A549 (cell line): ENCODE measurements around the gene SORL1. TPM values are rescaled to one million over a fixed set of nuclear protein-coding genes. Genes with fewer than 3 reads are reported as not detected.

Source experiments
- ATAC-seq, 2 experiments: fragments of 200-7000 bp in 1 of 2; fragments of >200 bp in 1 of 2; cut with Nextera tagmentation in 1 of 2; cut with Tn5 transposase in 1 of 2; 3 replicates each; pipeline versions ENCODE4 v1.8.0 to v1.9.1; 2018 to 2020; ENCODE audit warnings: mild to moderate bottlenecking in 1 of 2, moderate library complexity in 1 of 2
- CTCF ChIA-PET: fragments of 300-600 bp; sonication (Branson Sonifier 250); formaldehyde crosslinking; extraction: SDS; loops from one replicate; lab custom pipeline; 2021; ENCODE audit warnings: antibody characterized with exemption, inconsistent platforms; lab: Yijun Ruan, JAX
- POLR2A ChIA-PET: fragments of 350-600 bp; formaldehyde crosslinking; extraction: SDS; loops from one replicate; lab custom pipeline; 2021; ENCODE audit warnings: antibody characterized with exemption, inconsistent platforms; lab: Yijun Ruan, JAX
- DNase-seq, 2 experiments: peaks; one replicate each; pipeline versions ENCODE4 v3.0.0 to v3.0.0-alpha.2; 2011 to 2016; ENCODE audit warnings: low read depth in 1 of 2, low spot score in 1 of 2
- FAIRE-seq: peaks from 2 replicates; lab custom pipeline; 2011; peaks lifted over from hg19 to GRCh38; lab: Jason Lieb, UNC
- H3K27ac ChIP-seq, 2 experiments: fragments of >200 bp; sonication (Bioruptor Twin); formaldehyde crosslinking; 3 replicates each; pipeline ENCODE4 v1.5.1; 2016 to 2017
- H3K4me1 ChIP-seq: fragments of >200 bp; sonication (Bioruptor Twin); formaldehyde crosslinking; 3 replicates; pipeline ENCODE4 v1.6.1; 2016
- H3K4me2 ChIP-seq: fragments of >200 bp; sonication (Bioruptor Twin); formaldehyde crosslinking; 3 replicates; pipeline ENCODE4 v1.6.1; 2016
- H3K4me3 ChIP-seq: fragments of >200 bp; sonication (Bioruptor Twin); formaldehyde crosslinking; 3 replicates; pipeline ENCODE4 v1.5.1; 2016
- H3K9me3 ChIP-seq: fragments of >200 bp; sonication (Bioruptor Twin); formaldehyde crosslinking; 3 replicates; pipeline ENCODE4 v1.6.1; 2016
- CBX2 ChIP-seq: fragments of 200-600 bp; sonication (generic); IDR thresholded peaks from 2 replicates; pipeline ENCODE4 v1.6.1; 2016; ENCODE audit warnings: low read depth, mild to moderate bottlenecking, borderline replicate concordance
- CHD2 ChIP-seq: fragments of 150-350 bp; IDR thresholded peaks from 2 replicates; pipeline ENCODE4 v1.6.1; 2014; ENCODE audit warnings: low read length; ENCODE audit not compliant: partially characterized antibody
- CHD4 ChIP-seq: fragments of 200-600 bp; sonication (generic); IDR thresholded peaks from 2 replicates; pipeline ENCODE4 v1.6.1; 2016; ENCODE audit warnings: antibody characterized with exemption, mild to moderate bottlenecking, borderline replicate concordance
- EP300 ChIP-seq, 2 experiments: fragments of >200 bp; sonication (Bioruptor Twin); formaldehyde crosslinking; IDR thresholded peaks; 2 replicates in 1 of 2; 3 replicates in 1 of 2; pipeline ENCODE4 v1.6.1; 2016 to 2017
- HEYL ChIP-seq: fragments of 250-450 bp; sonication (Bioruptor Pico); IDR thresholded peaks from 2 replicates; pipeline ENCODE4 v1.8.0; 2021; ENCODE audit warnings: mild to moderate bottlenecking, moderate library complexity
- HOXB13 ChIP-seq: fragments of 250-450 bp; sonication (Bioruptor Pico); IDR thresholded peaks from 2 replicates; pipeline ENCODE4 v1.5.0; 2020; ENCODE audit warnings: low read depth, mild to moderate bottlenecking, moderate library complexity
- JUN ChIP-seq, 2 experiments: fragments of >200 bp; sonication (Bioruptor Twin); formaldehyde crosslinking; IDR thresholded peaks; 2 replicates in 1 of 2; 3 replicates in 1 of 2; pipeline ENCODE4 v1.6.1; 2016 to 2017
- JUNB ChIP-seq: fragments of >200 bp; sonication (Bioruptor Twin); formaldehyde crosslinking; IDR thresholded peaks from 2 replicates; pipeline ENCODE4 v1.6.1; 2016
- MAFK ChIP-seq: fragments of 450-650 bp; IDR thresholded peaks from 2 replicates; pipeline ENCODE4 v1.6.1; 2014; ENCODE audit not compliant: partially characterized antibody
- MYC ChIP-seq: IDR thresholded peaks from 2 replicates; pipeline ENCODE4 v1.6.1; 2012; ENCODE audit warnings: mild to moderate bottlenecking, inconsistent platforms, low read length, improper control_type of control experiment, borderline replicate concordance
- NPAS2 ChIP-seq: fragments of 250-450 bp; sonication (Bioruptor Pico); IDR thresholded peaks from 2 replicates; pipeline ENCODE4 v1.8.0; 2022; ENCODE audit warnings: mild to moderate bottlenecking, moderate library complexity, borderline replicate concordance
- POLR2A ChIP-seq: IDR thresholded peaks from 2 replicates; pipeline ENCODE4 v1.6.1; 2012; ENCODE audit warnings: mild to moderate bottlenecking, low read length
- RAD21 ChIP-seq, 2 experiments: fragments of >200 bp in 1 of 2; sonication (Bioruptor Twin) in 1 of 2; formaldehyde crosslinking in 1 of 2; IDR thresholded peaks in 1 of 2; conservative IDR thresholded peaks in 1 of 2; 2 replicates in 1 of 2; 3 replicates in 1 of 2; pipeline ENCODE4 v1.6.1; 2012 to 2018; ENCODE audit warnings: inconsistent platforms in 1 of 2
- RCOR1 ChIP-seq: fragments of 150-350 bp; IDR thresholded peaks from 2 replicates; pipeline ENCODE4 v1.6.1; 2014; ENCODE audit warnings: antibody characterized with exemption, low read length, low read depth
- RFX5 ChIP-seq: fragments of 450-650 bp; IDR thresholded peaks from 2 replicates; pipeline ENCODE4 v1.7.1; 2014; ENCODE audit warnings: antibody characterized with exemption, mild to moderate bottlenecking, moderate library complexity
- SMC3 ChIP-seq: fragments of >200 bp; sonication (Bioruptor Twin); formaldehyde crosslinking; IDR thresholded peaks from 3 replicates; pipeline ENCODE4 v1.6.1; 2018; ENCODE audit warnings: inconsistent platforms
- TP53 ChIP-seq: fragments of 250-450 bp; sonication (Bioruptor Pico); IDR thresholded peaks from 2 replicates; pipeline ENCODE4 v1.5.0; 2021; ENCODE audit warnings: mild to moderate bottlenecking, moderate library complexity
- ZSCAN20 ChIP-seq: fragments of 250-450 bp; sonication (Bioruptor Pico); IDR thresholded peaks from 2 replicates; pipeline ENCODE4 v1.8.0; 2022; ENCODE audit warnings: mild to moderate bottlenecking, moderate library complexity
- WGBS: methylation state at CpG from one replicate; pipeline ENCODE4 v1.1.6; 2017; ENCODE audit errors: missing lambda C conversion rate; 5-methylcytosine and 5-hydroxymethylcytosine counted together
- polyA plus RNA-seq, 4 experiments: library from polyadenylated mRNA; depleted of rRNA in 3 of 4; stranded (reverse); fragments of >200 nt; fragmentation: RNase III in 1 of 4; extraction: RNeasy Plus Mini Kit Qiagen cat#74134 plus additional on column Dnase treatment in 1 of 4; gene quantifications; 2 replicates in 3 of 4; 3 replicates in 1 of 4; pipeline ENCODE4 v1.2.3, GENCODE V29; 2011 to 2017
- TF ChIP-seq, protein P1 (sequence below): IDR thresholded peaks from 2 replicates; pipeline ENCODE4 v1.6.1; 2012
- TF ChIP-seq, protein P2 (sequence below): IDR thresholded peaks from 2 replicates; pipeline ENCODE4 v1.6.1; 2012
- TF ChIP-seq, protein P3 (sequence below): fragments of 450-650 bp; IDR thresholded peaks from 2 replicates; pipeline ENCODE4 v1.6.1; 2014; ENCODE audit warnings: antibody characterized with exemption
- TF ChIP-seq, protein P4 (sequence below): fragments of 250-450 bp; sonication (Bioruptor Pico); IDR thresholded peaks from 2 replicates; pipeline ENCODE4 v1.5.0; 2021; ENCODE audit warnings: mild to moderate bottlenecking, moderate library complexity, borderline replicate concordance
- TF ChIP-seq, protein P5 (sequence below): fragments of >200 bp; sonication (Bioruptor Twin); formaldehyde crosslinking; IDR thresholded peaks from 3 replicates; pipeline ENCODE4 v1.5.1; 2016

The SORL1 gene
- polyA plus RNA-seq, 2 of the 4 experiments (the other 2 are of a cell fraction): 0.45 to 3.8 TPM

DNA sequence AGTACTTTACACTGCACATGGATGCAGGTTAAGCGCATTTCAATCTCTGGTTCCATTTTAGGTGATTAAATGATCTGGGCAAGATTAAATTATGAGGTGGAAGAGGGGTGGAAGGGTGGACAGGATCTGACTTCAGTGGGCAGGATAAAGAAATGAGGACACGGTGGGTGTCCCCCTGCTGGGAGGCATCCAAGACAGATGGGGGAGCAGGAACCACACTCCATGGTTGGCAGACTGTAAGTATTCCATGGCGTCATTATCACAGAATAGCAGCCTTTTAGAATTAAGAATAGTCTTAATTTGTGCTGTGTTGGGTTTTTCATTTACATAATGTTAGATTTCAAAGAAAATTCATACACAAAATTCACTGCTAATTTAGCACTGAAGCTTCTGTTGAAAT lies 7.6 kb upstream of the SORL1 start:
- CTCF ChIA-PET: no interaction called here
- no peak for ATAC-seq
- POLR2A ChIA-PET: no interaction called here
- Histone ChIP-seq H3K4me1 (no peaks in the 10 kb centered on the region), H3K9me3 (no peaks in the 10 kb centered on the region), H3K4me2 (no peak overlapping the region), H3K4me3 (no peak overlapping the region), H3K27ac (no peak overlapping the region)
- TF ChIP-seq RCOR1: no peak
- TF ChIP-seq ZSCAN20 (CRISPR knock-in tag): no peak
- TF ChIP-seq MYC: no peak
- TF ChIP-seq RFX5: no peak
- no peak for TF ChIP-seq CHD4
- no peak for TF ChIP-seq MAFK
- TF ChIP-seq, protein P1, sequence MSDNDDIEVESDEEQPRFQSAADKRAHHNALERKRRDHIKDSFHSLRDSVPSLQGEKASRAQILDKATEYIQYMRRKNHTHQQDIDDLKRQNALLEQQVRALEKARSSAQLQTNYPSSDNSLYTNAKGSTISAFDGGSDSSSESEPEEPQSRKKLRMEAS: no peak
- TF ChIP-seq, protein P2, sequence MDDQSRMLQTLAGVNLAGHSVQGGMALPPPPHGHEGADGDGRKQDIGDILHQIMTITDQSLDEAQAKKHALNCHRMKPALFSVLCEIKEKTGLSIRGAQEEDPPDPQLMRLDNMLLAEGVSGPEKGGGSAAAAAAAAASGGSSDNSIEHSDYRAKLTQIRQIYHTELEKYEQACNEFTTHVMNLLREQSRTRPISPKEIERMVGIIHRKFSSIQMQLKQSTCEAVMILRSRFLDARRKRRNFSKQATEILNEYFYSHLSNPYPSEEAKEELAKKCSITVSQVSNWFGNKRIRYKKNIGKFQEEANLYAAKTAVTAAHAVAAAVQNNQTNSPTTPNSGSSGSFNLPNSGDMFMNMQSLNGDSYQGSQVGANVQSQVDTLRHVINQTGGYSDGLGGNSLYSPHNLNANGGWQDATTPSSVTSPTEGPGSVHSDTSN: no peak
- no peak for TF ChIP-seq CHD2
- WGBS: 75% methylated on average over 3 of the region's 3 CpGs
- DNase-seq: no peak
- FAIRE-seq: no peak

DNA sequence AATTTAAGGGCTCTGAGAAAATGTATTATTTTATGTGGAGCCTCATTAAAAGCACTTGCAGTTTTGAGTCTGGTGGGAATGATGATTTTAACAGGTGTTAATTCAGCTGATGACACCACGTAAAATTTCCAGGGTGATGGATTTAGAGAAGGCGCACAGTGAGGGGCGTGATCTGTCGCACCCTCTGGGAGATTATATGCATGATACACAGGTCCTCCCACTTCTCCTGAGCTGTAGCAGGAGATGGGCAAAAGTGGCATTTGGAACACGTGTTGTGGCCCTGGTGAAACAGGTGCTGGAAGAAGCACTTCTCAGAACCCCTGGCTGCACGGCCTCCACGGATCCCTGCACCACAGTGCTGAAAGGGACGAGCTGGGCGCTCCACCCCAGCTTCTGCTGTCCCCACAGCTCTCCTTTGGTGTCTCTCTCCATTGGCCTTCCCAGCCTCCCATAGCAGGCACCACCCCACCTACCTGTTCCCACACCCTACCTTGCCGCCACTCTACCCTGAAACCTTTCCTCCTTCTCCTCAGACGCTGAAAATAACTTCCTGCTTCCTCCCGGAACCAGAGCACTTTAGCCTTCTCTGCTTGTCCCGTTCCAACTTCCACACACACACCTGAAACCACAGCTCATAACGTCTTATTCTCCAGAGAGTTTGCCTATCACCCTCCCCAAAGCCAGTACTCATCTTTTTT lies 6.9 kb upstream of the SORL1 start:
- DNase-seq (no peak), FAIRE-seq (no peak)
- CTCF ChIA-PET: interaction anchor here (1.2 kb wide), 1 partner anchor 146 kb away, joined by 3 read pairs; no protein-coding TSS in a partner anchor

DNA sequence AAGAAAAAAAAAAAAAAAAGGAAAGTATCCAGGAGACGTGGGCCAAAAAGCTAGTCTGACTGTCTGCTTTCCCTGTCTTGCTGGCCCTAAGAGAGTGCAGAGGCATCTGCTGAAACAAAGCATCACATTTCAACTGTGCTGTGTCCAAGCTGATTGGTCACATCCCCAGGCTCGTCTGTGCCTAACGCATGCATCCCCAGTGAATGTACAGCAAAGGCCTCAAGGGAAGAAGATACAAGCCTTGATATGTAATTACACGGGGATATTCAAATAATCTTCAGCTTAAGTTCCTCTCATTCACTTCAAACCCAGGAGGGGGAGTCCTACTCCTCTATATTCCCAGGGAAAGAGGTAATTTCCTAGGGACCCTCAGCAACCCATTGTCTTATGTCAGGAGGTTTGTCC lies 5.4 kb upstream of the SORL1 start:
- H3K27ac ChIP-seq: no peak overlapping the region
- ATAC-seq (no peak), DNase-seq (no peak), FAIRE-seq (no peak)
- H3K4me2 ChIP-seq: no peak overlapping the region
- ChIA-PET POLR2A (no interaction called here), CTCF (interaction anchor here (5.3 kb wide), 1 partner anchor 145 kb away, joined by 29 read pairs; no protein-coding TSS in a partner anchor)
- H3K4me1 ChIP-seq: no peaks in the 10 kb centered on the region
- H3K4me3 ChIP-seq: no peak overlapping the region
- TF ChIP-seq HEYL (CRISPR knock-in tag): no peak
- no peak for TF ChIP-seq CBX2
- TF ChIP-seq, protein P3, sequence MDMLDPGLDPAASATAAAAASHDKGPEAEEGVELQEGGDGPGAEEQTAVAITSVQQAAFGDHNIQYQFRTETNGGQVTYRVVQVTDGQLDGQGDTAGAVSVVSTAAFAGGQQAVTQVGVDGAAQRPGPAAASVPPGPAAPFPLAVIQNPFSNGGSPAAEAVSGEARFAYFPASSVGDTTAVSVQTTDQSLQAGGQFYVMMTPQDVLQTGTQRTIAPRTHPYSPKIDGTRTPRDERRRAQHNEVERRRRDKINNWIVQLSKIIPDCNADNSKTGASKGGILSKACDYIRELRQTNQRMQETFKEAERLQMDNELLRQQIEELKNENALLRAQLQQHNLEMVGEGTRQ: no peak
- no peak for TF ChIP-seq EP300 (IDR thresholded peaks at IDR 0.05)
- TF ChIP-seq, protein P4, sequence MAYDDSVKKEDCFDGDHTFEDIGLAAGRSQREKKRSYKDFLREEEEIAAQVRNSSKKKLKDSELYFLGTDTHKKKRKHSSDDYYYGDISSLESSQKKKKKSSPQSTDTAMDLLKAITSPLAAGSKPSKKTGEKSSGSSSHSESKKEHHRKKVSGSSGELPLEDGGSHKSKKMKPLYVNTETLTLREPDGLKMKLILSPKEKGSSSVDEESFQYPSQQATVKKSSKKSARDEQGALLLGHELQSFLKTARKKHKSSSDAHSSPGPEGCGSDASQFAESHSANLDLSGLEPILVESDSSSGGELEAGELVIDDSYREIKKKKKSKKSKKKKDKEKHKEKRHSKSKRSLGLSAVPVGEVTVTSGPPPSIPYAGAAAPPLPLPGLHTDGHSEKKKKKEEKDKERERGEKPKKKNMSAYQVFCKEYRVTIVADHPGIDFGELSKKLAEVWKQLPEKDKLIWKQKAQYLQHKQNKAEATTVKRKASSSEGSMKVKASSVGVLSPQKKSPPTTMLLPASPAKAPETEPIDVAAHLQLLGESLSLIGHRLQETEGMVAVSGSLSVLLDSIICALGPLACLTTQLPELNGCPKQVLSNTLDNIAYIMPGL (CRISPR knock-in tag): no peak
- TF ChIP-seq JUNB: no peak
- TF ChIP-seq MAFK: no peak
- peak; percentile 28 to 37; a peak in 3 of 5 replicates for TF ChIP-seq RAD21 (conservative IDR thresholded peaks at IDR 0.05 in 1 of 2, IDR thresholded peaks at IDR 0.05 in 1 of 2)
- TF ChIP-seq, protein P5, sequence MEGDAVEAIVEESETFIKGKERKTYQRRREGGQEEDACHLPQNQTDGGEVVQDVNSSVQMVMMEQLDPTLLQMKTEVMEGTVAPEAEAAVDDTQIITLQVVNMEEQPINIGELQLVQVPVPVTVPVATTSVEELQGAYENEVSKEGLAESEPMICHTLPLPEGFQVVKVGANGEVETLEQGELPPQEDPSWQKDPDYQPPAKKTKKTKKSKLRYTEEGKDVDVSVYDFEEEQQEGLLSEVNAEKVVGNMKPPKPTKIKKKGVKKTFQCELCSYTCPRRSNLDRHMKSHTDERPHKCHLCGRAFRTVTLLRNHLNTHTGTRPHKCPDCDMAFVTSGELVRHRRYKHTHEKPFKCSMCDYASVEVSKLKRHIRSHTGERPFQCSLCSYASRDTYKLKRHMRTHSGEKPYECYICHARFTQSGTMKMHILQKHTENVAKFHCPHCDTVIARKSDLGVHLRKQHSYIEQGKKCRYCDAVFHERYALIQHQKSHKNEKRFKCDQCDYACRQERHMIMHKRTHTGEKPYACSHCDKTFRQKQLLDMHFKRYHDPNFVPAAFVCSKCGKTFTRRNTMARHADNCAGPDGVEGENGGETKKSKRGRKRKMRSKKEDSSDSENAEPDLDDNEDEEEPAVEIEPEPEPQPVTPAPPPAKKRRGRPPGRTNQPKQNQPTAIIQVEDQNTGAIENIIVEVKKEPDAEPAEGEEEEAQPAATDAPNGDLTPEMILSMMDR: peak; percentile 21; the same call in 1 of the 3 replicates
- no peak for TF ChIP-seq HOXB13 (CRISPR knock-in tag)
- no peaks in the 10 kb centered on the region for H3K9me3 ChIP-seq
- 55% methylated on average over 4 of the region's 4 CpGs for WGBS

More for the DNA sequence above, 6.9 kb upstream of the SORL1 start:
- H3K4me2 ChIP-seq: no peak overlapping the region
- 72% methylated on average over 14 of the region's 14 CpGs for WGBS
- no peak overlapping the region for H3K4me3 ChIP-seq
- H3K9me3 ChIP-seq: no peaks in the 10 kb centered on the region
- no peak overlapping the region for H3K27ac ChIP-seq
- POLR2A ChIA-PET: no interaction called here
- H3K4me1 ChIP-seq: no peaks in the 10 kb centered on the region
- TF ChIP-seq TP53 (CRISPR knock-in tag) (no peak), JUN (IDR thresholded peaks at IDR 0.05) (no peak), NPAS2 (CRISPR knock-in tag) (no peak), POLR2A (no peak), SMC3 (no peak), CHD2 (no peak)
- no peak for ATAC-seq
